ENCODE data around the gene AFF3.

Gene AFF3

DNA sequence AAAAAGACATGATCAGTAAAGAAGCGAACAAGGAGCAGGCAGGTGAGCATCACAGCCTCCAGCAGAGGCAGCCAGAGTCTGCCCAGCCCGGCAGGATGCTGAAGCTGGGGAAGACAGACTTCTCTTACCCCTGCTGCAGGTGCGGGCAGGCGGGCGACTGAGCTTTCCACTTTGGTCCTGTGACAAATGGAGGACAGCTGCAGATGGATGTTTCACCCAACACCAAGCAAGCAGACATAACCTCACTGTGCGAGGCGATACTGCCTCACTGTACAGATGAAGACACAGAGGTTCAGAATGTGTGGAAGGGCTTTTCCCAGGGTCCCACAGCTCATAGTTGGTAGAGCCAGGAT is 251.0 kb downstream of the AFF3 start:
- Mint-ChIP-seq H3K4me3 (no peak overlapping the region), H3K36me3 (ENCODE audit: low read depth) (no peaks in the 10 kb centered on the region), H3K4me1 (ENCODE audit: low read depth) (no peaks in the 10 kb centered on the region), H3K27me3 (ENCODE audit: low read depth) (no peaks in the 10 kb centered on the region), H3K27ac (no peak overlapping the region), H3K9me3 (no peaks in the 10 kb centered on the region)
- no peak for DNase-seq (ENCODE audit: low spot score)

DNA sequence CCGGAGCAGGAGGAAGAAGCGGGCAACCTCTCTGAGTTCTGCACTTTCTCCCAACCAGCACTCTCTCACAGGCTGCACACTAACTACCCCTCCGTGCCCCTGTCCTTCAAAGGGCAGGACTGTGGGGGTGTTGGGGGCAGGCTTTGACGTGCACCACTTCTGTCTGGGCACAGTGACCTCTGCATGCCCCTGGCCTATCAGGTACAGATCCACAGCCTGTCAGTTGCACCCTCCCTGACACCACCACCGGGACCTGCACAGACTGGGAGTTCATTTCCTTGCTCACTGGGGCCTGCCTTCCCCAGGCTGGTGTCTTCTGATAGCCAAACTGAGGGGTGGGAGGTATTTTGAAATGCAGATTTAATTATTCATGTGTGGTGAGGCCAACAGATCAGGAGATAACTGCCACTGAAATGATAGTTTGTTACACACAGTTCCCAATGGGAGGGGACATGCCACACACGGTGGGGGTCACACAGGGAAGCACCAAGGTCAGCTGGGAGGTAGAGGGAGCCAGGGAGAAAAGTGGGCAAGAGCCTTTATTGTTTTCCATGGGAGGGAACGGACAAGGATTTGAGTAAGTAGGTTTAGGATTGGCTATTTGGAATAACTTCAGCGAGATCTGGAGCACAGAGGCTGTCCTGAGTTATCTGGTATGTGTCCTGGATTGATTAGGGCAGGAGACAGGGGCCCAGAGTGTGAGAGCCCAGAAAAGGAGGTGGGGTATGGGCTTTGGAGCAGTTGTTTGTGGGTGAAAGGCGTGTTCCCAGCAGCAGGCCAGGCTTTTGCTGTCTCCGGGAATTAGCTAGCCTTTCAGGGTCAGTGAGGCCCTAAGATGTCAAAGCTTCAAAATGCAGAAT is 251.6 kb downstream of the AFF3 start:
- Mint-ChIP-seq H3K36me3 (ENCODE audit: low read depth) (no peaks in the 10 kb centered on the region), H3K4me3 (no peak overlapping the region), H3K27me3 (ENCODE audit: low read depth) (no peaks in the 10 kb centered on the region), H3K9me3 (no peaks in the 10 kb centered on the region), H3K27ac (no peak overlapping the region), H3K4me1 (ENCODE audit: low read depth) (no peaks in the 10 kb centered on the region)
- DNase-seq (ENCODE audit: low spot score) = no peak

DNA sequence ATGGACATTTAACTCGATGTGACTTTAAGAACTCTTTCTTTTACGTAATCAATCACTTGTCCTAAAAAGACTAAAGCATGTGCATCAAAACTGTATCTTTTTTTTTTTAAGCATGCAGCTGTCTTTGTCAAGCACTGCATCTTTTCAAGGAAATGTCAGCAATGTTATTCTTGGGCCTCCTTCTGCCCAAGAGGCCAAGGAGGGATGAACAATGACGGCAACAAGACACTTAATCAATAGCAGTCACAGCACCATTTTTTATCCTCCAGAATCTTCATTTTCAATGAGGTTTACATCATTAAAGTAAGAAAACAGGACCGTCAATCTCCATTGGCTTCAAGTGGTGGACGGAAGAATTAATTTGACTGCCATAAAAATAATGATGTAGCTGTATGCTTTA is 253.8 kb downstream of the AFF3 start:
- Mint-ChIP-seq H3K27me3 (ENCODE audit: low read depth) (no peaks in the 10 kb centered on the region), H3K4me3 (no peak overlapping the region), H3K36me3 (ENCODE audit: low read depth) (no peaks in the 10 kb centered on the region), H3K27ac (no peak overlapping the region), H3K9me3 (no peaks in the 10 kb centered on the region), H3K4me1 (ENCODE audit: low read depth) (no peaks in the 10 kb centered on the region)
- no peak for DNase-seq (ENCODE audit: low spot score)

DNA sequence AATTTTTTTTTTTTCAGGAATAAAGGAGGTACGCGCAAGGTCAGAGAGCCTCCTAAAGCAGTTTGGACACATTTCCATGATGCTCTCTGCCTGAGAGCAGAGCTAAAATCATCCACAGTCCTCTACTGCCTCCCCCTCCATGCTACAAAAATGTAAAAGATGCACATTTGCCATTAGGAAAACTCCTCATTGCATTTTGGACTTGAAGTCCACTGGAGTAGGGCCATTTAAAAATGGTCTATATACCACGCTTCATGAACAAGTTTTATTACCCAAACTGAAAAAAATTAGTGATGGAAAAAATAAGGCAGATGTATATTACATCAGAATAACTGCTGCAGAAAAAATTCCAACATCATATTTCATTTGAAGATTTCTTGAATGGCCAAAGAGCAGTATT is 256.0 kb downstream of the AFF3 start:
- H3K4me3 Mint-ChIP-seq = no peak overlapping the region
- no peaks in the 10 kb centered on the region for H3K36me3 Mint-ChIP-seq (ENCODE audit: low read depth)
- H3K27me3 Mint-ChIP-seq (ENCODE audit: low read depth) = no peaks in the 10 kb centered on the region
- H3K4me1 Mint-ChIP-seq (ENCODE audit: low read depth) = no peaks in the 10 kb centered on the region
- no peak for DNase-seq (ENCODE audit: low spot score)
- H3K9me3 Mint-ChIP-seq = no peaks in the 10 kb centered on the region
- no peak overlapping the region for H3K27ac Mint-ChIP-seq

DNA sequence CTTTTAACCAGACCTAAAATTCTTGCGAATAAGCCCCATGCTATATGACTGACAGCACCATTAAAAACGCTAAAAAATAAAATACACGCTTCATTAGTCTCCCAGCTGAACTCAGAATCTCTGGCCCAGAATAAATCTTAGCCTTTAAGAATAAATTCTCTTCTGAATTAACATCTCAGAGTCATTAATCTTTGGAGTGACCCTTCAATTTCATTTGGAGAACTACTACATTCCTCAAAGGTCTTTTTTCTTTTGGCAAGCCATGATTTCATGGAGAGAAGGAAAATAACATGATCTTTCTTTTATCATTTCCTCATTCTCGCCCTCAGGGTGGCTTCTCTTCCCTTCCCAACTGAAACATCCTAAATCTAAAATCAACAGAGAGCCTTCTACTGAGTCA is 259.0 kb downstream of the AFF3 start:
- no peak overlapping the region for H3K4me3 Mint-ChIP-seq
- H3K27me3 Mint-ChIP-seq (ENCODE audit: low read depth) = no peaks in the 10 kb centered on the region
- H3K4me1 Mint-ChIP-seq (ENCODE audit: low read depth) = no peaks in the 10 kb centered on the region
- H3K9me3 Mint-ChIP-seq = no peaks in the 10 kb centered on the region
- H3K36me3 Mint-ChIP-seq (ENCODE audit: low read depth) = no peaks in the 10 kb centered on the region
- DNase-seq (ENCODE audit: low spot score) = no peak
- H3K27ac Mint-ChIP-seq = no peak overlapping the region

DNA sequence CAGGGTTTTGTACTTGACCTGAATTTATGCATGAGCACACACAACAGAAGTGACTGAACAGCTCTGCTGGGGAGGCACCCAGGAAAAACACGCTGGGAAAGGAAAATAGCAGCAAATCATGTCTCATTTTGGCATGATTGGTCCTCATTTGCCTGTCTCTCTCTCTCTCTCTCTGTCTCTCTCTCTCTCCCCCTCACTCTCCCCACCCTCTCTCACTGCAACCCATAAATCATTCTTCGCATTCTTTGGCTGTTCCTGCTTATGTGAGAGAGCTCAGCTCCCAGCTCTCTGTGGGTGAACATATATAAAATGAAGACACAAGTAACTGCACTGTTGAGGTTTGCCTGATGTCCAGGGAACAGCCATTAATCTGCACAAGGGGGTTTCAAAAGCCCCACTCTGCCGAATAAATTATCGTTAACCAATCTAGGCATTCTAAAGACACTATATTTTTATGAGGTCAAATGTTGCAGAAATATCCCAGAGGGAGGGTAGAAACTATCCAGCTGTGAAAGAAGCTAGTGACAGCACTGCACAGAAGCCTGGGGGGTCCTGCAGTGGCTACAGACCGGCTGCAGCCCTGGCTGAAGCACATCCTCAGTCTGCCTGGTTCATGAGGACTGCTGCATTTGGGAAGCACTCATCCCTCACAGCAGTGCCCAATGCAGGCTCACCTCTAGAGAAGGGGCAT is 260.3 kb downstream of the AFF3 start:
- no peak overlapping the region for H3K27ac Mint-ChIP-seq
- no peaks in the 10 kb centered on the region for H3K4me1 Mint-ChIP-seq (ENCODE audit: low read depth)
- H3K9me3 Mint-ChIP-seq = no peaks in the 10 kb centered on the region

DNA sequence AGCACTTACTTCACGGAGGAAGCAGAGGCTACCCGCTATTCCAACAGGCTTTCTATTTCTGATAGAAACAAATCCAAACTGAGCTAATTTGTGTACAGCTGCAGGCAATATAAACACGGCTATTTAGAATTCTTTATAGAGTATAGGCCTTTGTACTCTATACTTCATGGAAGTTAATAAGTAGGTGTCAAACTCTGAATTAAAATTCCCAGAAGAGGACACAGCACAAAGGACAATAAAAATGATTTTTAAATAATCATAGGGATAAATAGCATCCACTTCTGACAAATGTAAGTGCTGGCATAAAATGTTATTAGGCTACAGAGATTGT is 261.5 kb downstream of the AFF3 start:
- DNase-seq (ENCODE audit: low spot score) = no peak
- no peaks in the 10 kb centered on the region for H3K9me3 Mint-ChIP-seq
- H3K36me3 Mint-ChIP-seq (ENCODE audit: low read depth) = no peaks in the 10 kb centered on the region
- H3K4me3 Mint-ChIP-seq = no peak overlapping the region
- H3K4me1 Mint-ChIP-seq (ENCODE audit: low read depth) = no peaks in the 10 kb centered on the region
- H3K27ac Mint-ChIP-seq = no peak overlapping the region
- no peaks in the 10 kb centered on the region for H3K27me3 Mint-ChIP-seq (ENCODE audit: low read depth)

More for the DNA sequence above, 260.3 kb downstream of the AFF3 start:
- no peak overlapping the region for H3K4me3 Mint-ChIP-seq
- no peaks in the 10 kb centered on the region for H3K27me3 Mint-ChIP-seq (ENCODE audit: low read depth)
- no peak for DNase-seq (ENCODE audit: low spot score)
- no peaks in the 10 kb centered on the region for H3K36me3 Mint-ChIP-seq (ENCODE audit: low read depth)

DNA sequence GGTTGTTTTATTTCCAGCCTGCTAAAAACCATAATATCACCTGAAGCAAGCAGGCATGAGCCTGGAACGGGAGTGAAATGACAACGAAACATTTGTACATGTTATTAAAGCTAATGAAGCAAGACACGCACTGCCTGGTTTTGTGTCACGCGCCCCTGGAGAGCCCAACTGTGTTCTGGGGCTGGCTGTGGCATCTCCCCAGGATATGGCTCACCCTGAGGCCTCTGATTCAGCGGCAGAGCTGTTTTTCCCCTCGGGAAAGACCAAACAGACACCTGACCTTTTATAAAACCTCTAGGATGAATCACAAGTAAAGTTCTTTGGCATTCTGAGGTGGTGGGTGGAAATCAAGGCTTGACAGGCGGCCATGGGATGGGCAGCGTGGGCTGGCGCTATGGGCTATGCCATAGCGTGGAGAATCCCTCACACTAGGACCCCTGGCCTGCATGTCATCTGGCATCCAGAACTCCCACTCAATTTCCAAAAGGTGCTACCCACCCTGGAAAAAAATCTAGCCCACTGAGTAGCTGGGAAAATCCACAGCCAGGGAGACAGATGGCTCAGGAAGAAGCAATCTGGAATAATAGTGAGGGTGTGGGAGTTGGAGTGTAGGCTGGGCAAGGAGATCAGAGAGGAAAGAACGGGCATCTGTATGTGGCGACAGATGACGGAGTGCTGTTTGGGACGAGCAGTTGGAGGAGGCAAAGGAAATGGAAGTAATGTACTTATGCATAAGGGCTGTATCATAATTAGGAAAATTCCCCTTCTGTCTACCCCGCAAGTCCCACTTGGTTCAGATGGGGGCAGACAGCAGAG is 262.0 kb downstream of the AFF3 start:
- Mint-ChIP-seq H3K27ac (no peak overlapping the region), H3K36me3 (ENCODE audit: low read depth) (no peaks in the 10 kb centered on the region), H3K4me3 (no peak overlapping the region), H3K9me3 (no peaks in the 10 kb centered on the region), H3K27me3 (ENCODE audit: low read depth) (no peaks in the 10 kb centered on the region), H3K4me1 (ENCODE audit: low read depth) (no peaks in the 10 kb centered on the region)
- no peak for DNase-seq (ENCODE audit: low spot score)

DNA sequence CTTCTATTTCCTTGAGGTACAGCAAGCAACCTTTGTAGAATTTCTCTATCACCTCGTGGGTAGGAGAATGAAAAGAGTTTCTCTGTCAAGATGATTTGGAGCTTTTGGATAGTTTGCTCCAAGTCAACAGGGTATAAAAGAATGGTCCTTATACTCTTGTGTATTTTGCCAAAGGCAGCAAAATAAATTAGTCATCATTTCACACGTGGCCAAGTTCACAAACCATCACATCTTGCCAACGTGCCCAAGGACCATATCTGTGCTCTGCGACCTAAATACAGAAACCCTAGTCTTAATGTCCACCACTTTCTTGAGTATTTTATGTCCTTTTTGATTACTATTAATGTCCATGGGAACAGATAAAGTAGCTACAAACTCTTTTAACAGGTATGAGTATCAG is 262.9 kb downstream of the AFF3 start:
- Mint-ChIP-seq H3K27me3 (ENCODE audit: low read depth) (no peaks in the 10 kb centered on the region), H3K4me1 (ENCODE audit: low read depth) (no peaks in the 10 kb centered on the region), H3K36me3 (ENCODE audit: low read depth) (no peaks in the 10 kb centered on the region), H3K27ac (no peak overlapping the region), H3K4me3 (no peak overlapping the region), H3K9me3 (no peaks in the 10 kb centered on the region)
- no peak for DNase-seq (ENCODE audit: low spot score)

- H3K4me1 Mint-ChIP-seq (ENCODE audit: low read depth) = no peaks in the 10 kb centered on the region
- no peak for DNase-seq (ENCODE audit: low spot score)
- H3K36me3 Mint-ChIP-seq (ENCODE audit: low read depth) = no peaks in the 10 kb centered on the region
- H3K27me3 Mint-ChIP-seq (ENCODE audit: low read depth) = no peaks in the 10 kb centered on the region
- H3K4me3 Mint-ChIP-seq = no peak overlapping the region
- no peak overlapping the region for H3K27ac Mint-ChIP-seq
- H3K9me3 Mint-ChIP-seq = no peaks in the 10 kb centered on the region
Measured at GRCh38 chr2:99878581-99879350, 263.6 kb downstream of the AFF3 start.

GRCh38 chr2:99877963-99878362 is 264.4 kb downstream of the AFF3 start:
- Mint-ChIP-seq H3K27me3 (ENCODE audit: low read depth) (no peaks in the 10 kb centered on the region), H3K4me3 (no peak overlapping the region), H3K4me1 (ENCODE audit: low read depth) (no peaks in the 10 kb centered on the region), H3K9me3 (no peaks in the 10 kb centered on the region), H3K36me3 (ENCODE audit: low read depth) (no peaks in the 10 kb centered on the region), H3K27ac (no peak overlapping the region)
- no peak for DNase-seq (ENCODE audit: low spot score)

DNA sequence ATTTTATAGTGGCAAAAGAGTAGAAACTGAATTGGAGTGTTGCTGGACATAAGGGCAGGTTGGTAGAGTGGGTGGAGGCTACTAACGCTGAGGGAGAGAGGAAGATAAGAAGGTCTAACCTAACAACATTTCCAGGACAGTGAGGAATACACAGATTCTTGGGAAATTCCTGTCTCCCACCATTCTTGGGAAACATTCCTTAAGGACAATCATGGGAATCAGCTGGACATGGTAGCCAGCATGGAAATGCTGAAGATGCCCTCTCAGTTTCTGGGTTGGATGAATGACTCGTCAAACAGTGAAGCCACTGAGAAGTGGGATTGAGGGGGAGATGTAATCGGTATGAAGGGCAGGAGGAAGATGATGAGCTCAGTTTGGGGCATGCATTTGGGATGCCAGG is 265.4 kb downstream of the AFF3 start:
- Mint-ChIP-seq H3K9me3 (no peaks in the 10 kb centered on the region), H3K4me3 (no peak overlapping the region), H3K27ac (no peak overlapping the region), H3K36me3 (ENCODE audit: low read depth) (no peaks in the 10 kb centered on the region), H3K4me1 (ENCODE audit: low read depth) (no peaks in the 10 kb centered on the region), H3K27me3 (ENCODE audit: low read depth) (no peaks in the 10 kb centered on the region)
- DNase-seq (ENCODE audit: low spot score) = no peak

DNA sequence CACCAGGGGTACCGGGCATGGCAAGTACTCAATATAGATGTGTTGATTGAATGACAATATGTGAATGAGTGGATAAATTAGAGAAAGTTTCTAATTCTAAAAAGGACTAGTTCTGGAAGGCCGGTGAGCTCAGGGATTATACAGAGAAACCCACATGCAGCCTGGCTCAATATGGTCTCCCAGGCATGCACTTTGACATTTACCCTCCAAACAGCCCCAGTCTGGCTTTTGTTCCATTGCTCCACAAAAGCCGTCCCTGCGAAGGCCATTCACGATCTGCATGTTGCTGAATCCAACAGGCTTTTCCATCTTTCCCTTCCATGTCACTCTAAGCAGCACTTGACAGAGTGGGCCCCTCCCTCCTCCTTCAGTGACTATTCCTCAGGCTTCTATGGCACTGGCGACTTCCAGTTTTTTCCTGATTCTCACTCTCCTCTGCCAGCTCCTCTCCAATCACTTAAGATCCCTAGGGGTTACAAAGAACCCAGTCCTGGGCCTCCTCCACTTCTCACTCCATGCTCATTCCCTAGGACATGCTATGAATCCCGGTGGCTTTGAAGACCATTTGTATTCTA is 266.7 kb downstream of the AFF3 start:
- no peak overlapping the region for H3K27ac Mint-ChIP-seq
- DNase-seq (ENCODE audit: low spot score) = no peak
- no peaks in the 10 kb centered on the region for H3K36me3 Mint-ChIP-seq (ENCODE audit: low read depth)
- no peaks in the 10 kb centered on the region for H3K9me3 Mint-ChIP-seq
- H3K27me3 Mint-ChIP-seq (ENCODE audit: low read depth) = no peaks in the 10 kb centered on the region
- H3K4me3 Mint-ChIP-seq = no peak overlapping the region
- H3K4me1 Mint-ChIP-seq (ENCODE audit: low read depth) = no peaks in the 10 kb centered on the region
